ENCODE results near the gene IGFBP4. TPM values are rescaled to one million over a fixed set of nuclear protein-coding genes. Genes with fewer than 3 reads are reported as not detected.

Gene IGFBP4
- total and polyA plus RNA-seq, 2 donors (not counting 1 experiment from before 2014, with no cell fraction given), result 4.6 to 31.3 TPM

DNA sequence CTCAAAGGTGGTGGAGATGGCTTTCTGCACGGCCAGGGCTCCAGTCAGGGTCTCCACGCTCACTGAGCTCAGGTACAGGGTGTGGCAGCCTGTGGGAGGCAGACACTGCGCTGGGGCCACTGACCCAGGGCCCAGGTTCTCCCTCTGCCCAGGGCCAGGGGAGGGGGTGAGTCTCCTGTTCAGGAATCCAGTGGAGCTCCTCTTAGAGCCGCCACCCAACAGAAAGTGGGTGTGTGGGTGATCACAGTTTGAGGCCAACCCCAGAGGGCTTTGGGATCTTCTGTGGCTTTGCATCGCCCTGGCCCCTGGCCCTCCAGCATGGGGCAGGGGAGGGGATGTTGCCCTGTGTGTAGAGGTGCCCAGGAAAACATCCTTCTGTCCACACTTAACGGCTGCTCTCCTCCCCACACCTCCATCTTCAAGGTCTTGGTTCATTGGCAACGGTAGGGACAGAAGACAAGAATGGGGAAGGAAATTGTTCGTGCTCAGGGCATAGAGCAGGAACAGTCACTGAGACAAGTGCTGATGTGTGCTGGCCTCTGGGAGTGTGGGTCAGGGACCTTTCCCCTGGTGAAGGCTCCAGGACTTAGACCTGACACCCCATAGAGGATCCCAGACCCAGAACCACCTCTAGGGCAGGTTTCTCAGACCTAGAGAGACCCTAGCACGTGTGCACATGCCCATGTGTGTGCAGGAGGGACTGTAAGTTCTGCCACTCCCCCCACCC lies 36.7 kb downstream of the IGFBP4 start:
- DNase-seq, result no peak
- Histone ChIP-seq H3K79me2 (ENCODE audit: control insufficient read depth, insufficient read depth, low read length) (no peaks in the 10 kb centered on the region), H3K27me3 (replicated peaks in 1 of 4; ENCODE audit: control extremely low read depth in 1 of 4, control insufficient read depth in 3 of 4, insufficient read depth in 4 of 4, low read length in 3 of 4) (no peaks in the 10 kb centered on the region), H4K20me1 (ENCODE audit: control insufficient read depth, insufficient read depth, low read length, poor library complexity, severe bottlenecking) (no peaks in the 10 kb centered on the region), H2AFZ (ENCODE audit: insufficient read depth, low read depth, low read length, poor library complexity, severe bottlenecking) (peak overlapping the region; percentile 61), H3K36me3 (replicated peaks in 1 of 2; ENCODE audit: control extremely low read depth in 1 of 2, control insufficient read depth in 1 of 2, extremely low read depth in 1 of 2, insufficient read depth in 2 of 2, low read length in 1 of 2) (no peaks in the 10 kb centered on the region), H3K4me3 (ENCODE audit: control extremely low read depth in 1 of 5, extremely low read depth in 1 of 5, insufficient read depth in 1 of 5, low read depth in 2 of 5, low read length in 4 of 5) (no peak overlapping the region), H3K9me3 (ENCODE audit: control extremely low read depth in 1 of 3, control insufficient read depth in 2 of 3, insufficient read depth in 1 of 3, low read length in 2 of 3) (peaks cover 0 to 6% (median 0%) of the 10 kb centered on the region in 3 donors), H3K27ac (ENCODE audit: low read length in 2 of 2) (peak overlapping the region; percentile 53 to 86), H3K9ac (ENCODE audit: low read length) (no peak overlapping the region), H3K4me2 (replicated peaks; ENCODE audit: low read depth, low read length, poor library complexity, severe bottlenecking) (peak overlapping the region; percentile 65), H3K4me1 (ENCODE audit: control insufficient read depth in 2 of 2, insufficient read depth in 2 of 2, low read length in 2 of 2) (peaks cover 44 to 58% of the 10 kb centered on the region in 2 donors)
- peak overlapping the region; percentile 92 for H3K27ac Mint-ChIP-seq
- POLR2A ChIA-PET, result interaction anchor here (0.6 to 1.7 kb wide), 5 partner anchors 10 to 74 kb away, joined by 4 to 9 read pairs (median 5); no protein-coding TSS in a partner anchor
- TF ChIP-seq EZH2 (IDR thresholded peaks at IDR 0.05; ENCODE audit: borderline replicate concordance, insufficient read depth, low read depth, low read length, poor library complexity, severe bottlenecking) (no peak), CTCF (IDR thresholded peaks at IDR 0.05) (no peak)
- peak; percentile 34 for ATAC-seq (ENCODE audit: low read depth)
- H3K27me3 Mint-ChIP-seq, result no peaks in the 10 kb centered on the region
- intact Hi-C loops (cut with micrococcal nuclease), result loop anchor here (1.0 to 5.0 kb wide), 3 partner anchors 36 to 51 kb away; partner anchors contain the start of gene IGFBP4
- no peaks in the 10 kb centered on the region for H3K9me3 Mint-ChIP-seq (ENCODE audit: insufficient read depth)
- H3K4me1 Mint-ChIP-seq, result peaks cover 45% of the 10 kb centered on the region
- peak overlapping the region; percentile 80 for H3K4me3 Mint-ChIP-seq
- CTCF ChIA-PET, result interaction anchor here (0.8 to 2.3 kb wide), 7 partner anchors 18 to 136 kb away, joined by 3 to 16 read pairs (median 3); partner anchors contain the start of gene IGFBP4
- WGBS (ENCODE audit: insufficient coverage), result 64% methylated on average over 4 of the region's 9 CpGs
